HepG2 (cell line): Measurements from ENCODE around the gene TTC28. TPM values are rescaled to one million over a fixed set of nuclear protein-coding genes. Genes with fewer than 3 reads are reported as not detected.

Source experiments
- ATAC-seq: fragments of 200-7000 bp; cut with Tn5 transposase; 3 replicates; pipeline ENCODE4 v1.9.1; 2020; ENCODE audit warnings: mild to moderate bottlenecking, moderate library complexity
- BruUV-seq: library from RNA; stranded (reverse); fragments of 400-500 nt; replicated peaks from 2 replicates; lab custom pipeline; 2021; lab: Mats Ljungman, UMichigan
- CTCF ChIA-PET: fragments of 300-600 bp; formaldehyde crosslinking; extraction: SDS; loops from one replicate; lab custom pipeline; 2021; ENCODE audit warnings: low total read pairs, inconsistent platforms, low intra/inter-chr PET ratio; lab: Yijun Ruan, JAX
- POLR2A ChIA-PET: fragments of 350-600 bp; sonication (Branson Sonifier 250); formaldehyde crosslinking; loops from one replicate; lab custom pipeline; 2020; ENCODE audit warnings: antibody characterized with exemption, inconsistent platforms; lab: Yijun Ruan, JAX
- DNase-seq: peaks from one replicate; pipeline ENCODE4 v3.0.0-alpha.2; 2015; ENCODE audit warnings: low spot score
- FAIRE-seq: peaks from 3 replicates; lab custom pipeline; 2011; peaks lifted over from hg19 to GRCh38; lab: Jason Lieb, UNC
- H2AFZ ChIP-seq: one replicate; pipeline ENCODE4 v1.6.1; 2011; ENCODE audit warnings: low read length, inconsistent platforms
- H3K27ac ChIP-seq: fragments of 300-600 bp; 3 replicates; pipeline ENCODE4 v1.8.0; 2011; ENCODE audit warnings: mixed run types, mild to moderate bottlenecking, mixed read lengths, low read length, inconsistent platforms; ENCODE audit not compliant: insufficient read depth; ENCODE audit errors: extremely low read length
- H3K27me3 ChIP-seq, 2 experiments: fragments of 200-600 bp in 1 of 2; 2 replicates in 1 of 2; 3 replicates in 1 of 2; pipeline versions ENCODE4 v1.6.0 to v1.8.0; 2011; ENCODE audit warnings: low read length in 2 of 2, mild to moderate bottlenecking in 2 of 2, moderate library complexity in 2 of 2, inconsistent platforms in 1 of 2; ENCODE audit not compliant: insufficient read depth in 2 of 2, control insufficient read depth in 1 of 2
- H3K36me3 ChIP-seq, 2 experiments: fragments of 200-600 bp in 1 of 2; replicated peaks in 1 of 2; 2 replicates in 1 of 2; 3 replicates in 1 of 2; pipeline versions ENCODE4 v1.5.1 to v1.8.0; 2011; ENCODE audit warnings: low read length in 2 of 2, inconsistent platforms in 1 of 2; ENCODE audit not compliant: insufficient read depth in 2 of 2, control insufficient read depth in 1 of 2
- H3K4me1 ChIP-seq: 2 replicates; pipeline ENCODE4 v1.5.1; 2012; ENCODE audit warnings: low read length, inconsistent platforms; ENCODE audit not compliant: insufficient read depth
- H3K4me2 ChIP-seq: 2 replicates; pipeline ENCODE4 v1.6.0; 2011; ENCODE audit warnings: low read depth, low read length, inconsistent platforms
- H3K4me3 ChIP-seq, 3 experiments: fragments of 200-600 bp in 1 of 3; sonication (generic), shearing (Covaris generic) in 1 of 3; replicated peaks in 1 of 3; 2 replicates each; pipeline ENCODE4 v1.5.1; 2011 to 2016; ENCODE audit warnings: low read length in 3 of 3, inconsistent platforms in 2 of 3, low read depth in 2 of 3, mild to moderate bottlenecking in 2 of 3, control low read depth in 1 of 3, mixed read lengths in 1 of 3; ENCODE audit not compliant: insufficient read depth in 1 of 3
- H3K79me2 ChIP-seq: one replicate; pipeline ENCODE4 v1.6.1; 2011; ENCODE audit warnings: low read length, inconsistent platforms; ENCODE audit not compliant: insufficient read depth
- H3K9ac ChIP-seq: 2 replicates; pipeline ENCODE4 v1.6.0; 2011; ENCODE audit warnings: mild to moderate bottlenecking, low read depth, low read length, inconsistent platforms; ENCODE audit not compliant: insufficient read depth
- H3K9me3 ChIP-seq: 2 replicates; pipeline ENCODE4 v1.5.1; 2012; ENCODE audit warnings: mild to moderate bottlenecking, low read length
- H4K20me1 ChIP-seq: 2 replicates; pipeline ENCODE4 v1.6.0; 2011; ENCODE audit warnings: inconsistent platforms, mild to moderate bottlenecking, low read length, moderate library complexity; ENCODE audit not compliant: insufficient read depth
- ATM ChIP-seq: fragments of 450-650 bp; IDR thresholded peaks from 2 replicates; pipeline ENCODE4 v1.7.1; 2017; ENCODE audit warnings: mild to moderate bottlenecking, borderline replicate concordance
- PCBP1 ChIP-seq: fragments of 200-400 bp; formaldehyde crosslinking; IDR thresholded peaks from 2 replicates; pipeline ENCODE4 v1.6.1; 2017; ENCODE audit warnings: mild to moderate bottlenecking, low read depth, low read length, borderline replicate concordance
- PHF5A ChIP-seq: IDR thresholded peaks from one replicate; pipeline ENCODE4 v1.6.1; 2018; ENCODE audit warnings: low read depth, missing genetic modification reagents; ENCODE audit not compliant: unreplicated experiment
- SMAD3 ChIP-seq: sonication (generic); formaldehyde crosslinking; IDR thresholded peaks from 2 replicates; pipeline ENCODE4 v1.4.0; 2020; ENCODE audit warnings: missing genetic modification reagents
- SNAPC2 ChIP-seq: sonication (generic); formaldehyde crosslinking; IDR thresholded peaks from 2 replicates; pipeline ENCODE4 v1.8.1; 2022; ENCODE audit warnings: mild to moderate bottlenecking, missing genetic modification reagents
- THAP11 ChIP-seq: IDR thresholded peaks from 2 replicates; pipeline ENCODE4 v1.6.1; 2016; ENCODE audit warnings: missing biosample characterization, missing genetic modification reagents
- XRCC5 ChIP-seq: fragments of 200-400 bp; formaldehyde crosslinking; optimal IDR thresholded peaks from 2 replicates; pipeline ENCODE3; 2017; ENCODE audit warnings: mild to moderate bottlenecking, low read length
- ZKSCAN5 ChIP-seq: sonication (generic); formaldehyde crosslinking; IDR thresholded peaks from 2 replicates; pipeline ENCODE4 v1.5.1; 2020; ENCODE audit warnings: mild to moderate bottlenecking, missing genetic modification reagents
- ZNF362 ChIP-seq: sonication (generic); formaldehyde crosslinking; IDR thresholded peaks from 2 replicates; pipeline ENCODE4 v1.4.0; 2020; ENCODE audit warnings: missing genetic modification reagents, mild to moderate bottlenecking, borderline replicate concordance
- ZNF749 ChIP-seq: sonication (generic); formaldehyde crosslinking; IDR thresholded peaks from 2 replicates; pipeline ENCODE4 v1.8.0; 2022; ENCODE audit warnings: mild to moderate bottlenecking, missing genetic modification reagents, moderate library complexity, borderline replicate concordance
- ZZZ3 ChIP-seq: sonication (generic); formaldehyde crosslinking; IDR thresholded peaks from 2 replicates; pipeline ENCODE4 v1.4.0; 2020; ENCODE audit warnings: missing genetic modification reagents, mild to moderate bottlenecking, borderline replicate concordance
- WGBS: methylation state at CpG from one replicate; pipeline ENCODE4 v1.1.6; 2017; ENCODE audit warnings: low lambda C conversion rate; 5-methylcytosine and 5-hydroxymethylcytosine counted together
- in situ Hi-C: cut with HindIII; loops from 2 replicates; pipeline ENCODE4 v1.10.0; 2017; ENCODE audit warnings: low pct_unique_long_range_greater_than_20kb; ENCODE audit not compliant: extremely low pct_ligation_motif_present
- intact Hi-C: fragments of 100-400 bp; cut with micrococcal nuclease; formaldehyde crosslinking; loops from one replicate; pipeline ENCODE4 v1.10.0; 2022; ENCODE audit not compliant: unreplicated experiment
- polyA plus RNA-seq, 8 experiments: library from polyadenylated mRNA; depleted of rRNA in 3 of 8; stranded (reverse) in 7 of 8; unstranded in 1 of 8; fragments of >200 nt; fragmentation: Illumina TruSeq in 4 of 8; extraction: Trizol in 4 of 8; gene quantifications; 2 replicates each; pipeline versions ENCODE4 v1.2.1 to v1.2.3, GENCODE V29; 2011 to 2016; ENCODE audit warnings: low read depth in 4 of 8, missing spikeins in 1 of 8, mixed read lengths in 1 of 8; ENCODE audit not compliant: insufficient read depth in 1 of 8
- total RNA-seq, 5 experiments: library from RNA; depleted of rRNA; stranded (reverse); fragments of >200 nt; fragmentation: Illumina TruSeq; extraction: Trizol; gene quantifications; 2 replicates each; pipeline ENCODE4 v1.2.3, GENCODE V29; 2016; ENCODE audit warnings: low read depth in 1 of 5
- TF ChIP-seq, protein P1 (sequence below): sonication (generic); formaldehyde crosslinking; IDR thresholded peaks from 2 replicates; pipeline ENCODE4 v1.4.0; 2020; ENCODE audit warnings: missing genetic modification reagents, borderline replicate concordance

Gene TTC28
- total and polyA plus RNA-seq, 2 of the 13 experiments (the other 11 are each of a cell fraction or from before 2014, with no cell fraction given) = 4.2 to 13.1 TPM

GRCh38 chr22:28379951-28380350 lies 299.7 kb downstream of the TTC28 start:
- ChIA-PET CTCF (no interaction called here), POLR2A (no interaction called here)
- Histone ChIP-seq H3K36me3 (no peaks in the 10 kb centered on the region), H3K79me2 (no peaks in the 10 kb centered on the region), H3K27ac (no peak overlapping the region), H3K27me3 (no peaks in the 10 kb centered on the region), H3K4me1 (no peaks in the 10 kb centered on the region), H2AFZ (no peak overlapping the region), H3K4me2 (no peak overlapping the region), H4K20me1 (no peaks in the 10 kb centered on the region), H3K9ac (no peak overlapping the region), H3K9me3 (no peaks in the 10 kb centered on the region), H3K4me3 (no peak overlapping the region)
- DNase-seq (no peak), ATAC-seq (no peak), FAIRE-seq (no peak)
- no peak for TF ChIP-seq PHF5A (CRISPR knock-in tag)
- no peak for TF ChIP-seq ZZZ3 (CRISPR knock-in tag)
- no peak for TF ChIP-seq PCBP1
- no peak for TF ChIP-seq XRCC5
- TF ChIP-seq ZNF362 (CRISPR knock-in tag) = no peak
- no peak for TF ChIP-seq ATM
- TF ChIP-seq ZKSCAN5 (CRISPR knock-in tag) = no peak
- no peak for TF ChIP-seq ZNF749 (CRISPR knock-in tag)
- no peak for TF ChIP-seq THAP11 (CRISPR knock-in tag)
- TF ChIP-seq, protein P1, sequence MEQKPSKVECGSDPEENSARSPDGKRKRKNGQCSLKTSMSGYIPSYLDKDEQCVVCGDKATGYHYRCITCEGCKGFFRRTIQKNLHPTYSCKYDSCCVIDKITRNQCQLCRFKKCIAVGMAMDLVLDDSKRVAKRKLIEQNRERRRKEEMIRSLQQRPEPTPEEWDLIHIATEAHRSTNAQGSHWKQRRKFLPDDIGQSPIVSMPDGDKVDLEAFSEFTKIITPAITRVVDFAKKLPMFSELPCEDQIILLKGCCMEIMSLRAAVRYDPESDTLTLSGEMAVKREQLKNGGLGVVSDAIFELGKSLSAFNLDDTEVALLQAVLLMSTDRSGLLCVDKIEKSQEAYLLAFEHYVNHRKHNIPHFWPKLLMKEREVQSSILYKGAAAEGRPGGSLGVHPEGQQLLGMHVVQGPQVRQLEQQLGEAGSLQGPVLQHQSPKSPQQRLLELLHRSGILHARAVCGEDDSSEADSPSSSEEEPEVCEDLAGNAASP (CRISPR knock-in tag) = no peak
- TF ChIP-seq SMAD3 (CRISPR knock-in tag) = no peak
- no peak for TF ChIP-seq SNAPC2 (CRISPR knock-in tag)
- WGBS = 96% methylated on average over 4 of the region's 4 CpGs
- no TSS peak for BruUV-seq
- in situ Hi-C loops = no loop called here
- intact Hi-C loops = no loop called here
